ENCODE results near the gene TEDC2.
A peak's percentile ranks its signal among the peaks of the same experiment; 100 is the strongest.

Gene TEDC2

GRCh38 chr16:2499454-2499853 is 39.5 kb downstream of the TEDC2 start:
- TF ChIP-seq JUND (IDR thresholded peaks at IDR 0.05; ENCODE audit: low read depth): no peak
- DNase-seq (ENCODE audit: low read depth in 1 of 2, low spot score in 1 of 2): no peak
- in situ Hi-C loops (cut with HindIII; ENCODE audit: low pct_unique_long_range_greater_than_20kb, low sequenced_read_pairs): no loop called here

DNA sequence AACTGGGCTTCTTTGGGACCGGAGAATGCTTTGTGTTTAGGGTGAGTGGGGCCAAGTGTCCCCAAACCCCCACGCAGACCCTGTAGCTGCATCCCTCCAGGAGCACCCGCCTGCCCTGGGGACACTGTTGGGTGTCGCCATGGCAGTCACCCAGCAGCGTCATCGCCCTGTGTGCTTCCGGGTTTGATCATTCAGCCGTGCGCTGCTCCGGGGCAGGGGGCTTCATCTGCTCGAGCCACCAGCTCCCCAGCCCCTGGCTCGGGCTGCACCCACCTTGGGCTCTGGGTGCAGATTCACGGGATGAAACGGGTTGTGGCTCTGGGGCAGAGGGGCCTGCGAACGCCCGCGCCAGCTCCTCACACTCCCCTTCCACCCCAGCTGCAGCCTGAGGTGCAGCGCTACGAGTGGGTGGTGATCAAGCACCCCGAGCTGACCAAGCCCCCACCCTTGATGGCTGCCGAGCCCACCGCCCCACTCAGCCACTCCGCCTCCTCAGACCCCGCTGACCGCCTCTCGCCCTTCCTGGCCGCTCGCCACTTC is 40.1 kb downstream of the TEDC2 start:
- no peak for TF ChIP-seq JUND (IDR thresholded peaks at IDR 0.05; ENCODE audit: low read depth)
- DNase-seq (ENCODE audit: low read depth in 1 of 2, low spot score in 1 of 2): no peak
- in situ Hi-C loops (cut with HindIII; ENCODE audit: low pct_unique_long_range_greater_than_20kb, low sequenced_read_pairs): no loop called here

- DNase-seq (ENCODE audit: low read depth in 1 of 2, low spot score in 1 of 2): no peak
- in situ Hi-C loops (cut with HindIII; ENCODE audit: low pct_unique_long_range_greater_than_20kb, low sequenced_read_pairs): no loop called here
- TF ChIP-seq JUND (IDR thresholded peaks at IDR 0.05; ENCODE audit: low read depth): no peak
Observed at GRCh38 chr16:2500430-2500917, 40.6 kb downstream of the TEDC2 start.

GRCh38 chr16:2500918-2501750 is 41.2 kb downstream of the TEDC2 start:
- DNase-seq (ENCODE audit: low read depth in 1 of 2, low spot score in 1 of 2): peak; percentile 79 to 84
- in situ Hi-C loops (cut with HindIII; ENCODE audit: low pct_unique_long_range_greater_than_20kb, low sequenced_read_pairs): no loop called here
- no peak for TF ChIP-seq JUND (IDR thresholded peaks at IDR 0.05; ENCODE audit: low read depth)

GRCh38 chr16:2501946-2502895 is 42.3 kb downstream of the TEDC2 start:
- no peak for DNase-seq (ENCODE audit: low read depth in 1 of 2, low spot score in 1 of 2)
- no peak for TF ChIP-seq JUND (IDR thresholded peaks at IDR 0.05; ENCODE audit: low read depth)
- in situ Hi-C loops (cut with HindIII; ENCODE audit: low pct_unique_long_range_greater_than_20kb, low sequenced_read_pairs): no loop called here

GRCh38 chr16:2505695-2506094 is 45.8 kb downstream of the TEDC2 start:
- DNase-seq (ENCODE audit: low read depth in 1 of 2, low spot score in 1 of 2): no peak
- TF ChIP-seq JUND (IDR thresholded peaks at IDR 0.05; ENCODE audit: low read depth): no peak
- in situ Hi-C loops (cut with HindIII; ENCODE audit: low pct_unique_long_range_greater_than_20kb, low sequenced_read_pairs): no loop called here

GRCh38 chr16:2507052-2507659 is 47.2 kb downstream of the TEDC2 start:
- in situ Hi-C loops (cut with HindIII; ENCODE audit: low pct_unique_long_range_greater_than_20kb, low sequenced_read_pairs): no loop called here
- no peak for DNase-seq (ENCODE audit: low read depth in 1 of 2, low spot score in 1 of 2)
- no peak for TF ChIP-seq JUND (IDR thresholded peaks at IDR 0.05; ENCODE audit: low read depth)

DNA sequence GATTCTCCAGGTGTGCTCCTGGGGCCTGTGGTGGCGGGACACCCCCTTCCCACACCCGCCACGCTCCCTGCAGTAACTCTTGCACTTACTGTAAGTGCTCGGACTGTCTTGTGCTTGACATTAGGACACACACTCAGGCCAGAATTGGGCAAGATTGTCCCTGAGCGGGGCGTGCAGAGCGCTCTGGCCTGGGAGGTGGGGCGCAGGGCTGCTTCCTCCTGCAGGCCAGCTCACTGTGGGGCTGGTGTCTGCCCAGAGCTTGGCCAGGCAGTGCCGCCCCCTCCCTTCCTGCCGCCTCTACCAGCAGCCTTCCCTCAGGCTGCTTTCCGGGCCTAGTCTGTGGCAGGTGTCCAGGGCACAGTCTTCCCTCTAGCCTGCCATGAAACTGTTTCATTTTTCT is 47.8 kb downstream of the TEDC2 start:
- in situ Hi-C loops (cut with HindIII; ENCODE audit: low pct_unique_long_range_greater_than_20kb, low sequenced_read_pairs): no loop called here

GRCh38 chr16:2508722-2509400 is 49.0 kb downstream of the TEDC2 start:
- TF ChIP-seq JUND (IDR thresholded peaks at IDR 0.05; ENCODE audit: low read depth): no peak
- in situ Hi-C loops (cut with HindIII; ENCODE audit: low pct_unique_long_range_greater_than_20kb, low sequenced_read_pairs): no loop called here
- no peak for DNase-seq (ENCODE audit: low read depth in 1 of 2, low spot score in 1 of 2)

More for the DNA sequence above, 47.8 kb downstream of the TEDC2 start:
- no peak for DNase-seq (ENCODE audit: low read depth in 1 of 2, low spot score in 1 of 2)
- TF ChIP-seq JUND (IDR thresholded peaks at IDR 0.05; ENCODE audit: low read depth): no peak

DNA sequence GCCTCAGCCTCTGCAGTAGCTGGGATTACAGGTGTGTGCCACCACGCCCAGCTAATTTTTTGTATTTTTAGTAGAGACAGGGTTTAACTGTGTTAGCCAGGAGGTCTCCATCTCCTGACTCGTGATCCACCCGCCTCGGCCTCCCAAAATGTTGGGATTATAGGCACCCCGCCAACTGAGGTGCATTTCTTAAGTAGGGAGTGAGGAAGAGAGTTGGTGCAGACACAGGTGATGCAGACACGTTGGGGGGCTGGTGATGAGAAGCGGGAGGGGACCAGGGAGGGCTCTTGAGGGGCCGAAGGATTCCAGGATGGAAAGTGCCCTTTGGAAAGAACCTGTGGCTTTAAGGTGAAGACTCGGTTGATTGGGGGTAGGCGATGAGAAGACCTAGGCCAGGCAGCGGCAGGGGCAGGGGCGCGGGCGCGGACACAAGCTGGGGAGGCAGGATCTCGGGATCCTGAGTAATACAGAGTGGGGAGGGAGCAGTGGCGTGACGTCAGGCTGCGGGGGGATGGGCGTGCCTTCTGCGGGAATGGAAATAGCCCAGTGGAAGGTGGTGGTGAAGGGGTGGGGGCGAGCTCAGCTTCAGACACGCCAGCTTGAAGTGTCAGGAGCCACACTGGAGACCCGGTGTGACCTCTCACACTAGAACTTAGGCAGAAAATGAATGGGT is 51.4 kb downstream of the TEDC2 start:
- DNase-seq (ENCODE audit: low read depth in 1 of 2, low spot score in 1 of 2): no peak
- in situ Hi-C loops (cut with HindIII; ENCODE audit: low pct_unique_long_range_greater_than_20kb, low sequenced_read_pairs): no loop called here
- no peak for TF ChIP-seq JUND (IDR thresholded peaks at IDR 0.05; ENCODE audit: low read depth)

DNA sequence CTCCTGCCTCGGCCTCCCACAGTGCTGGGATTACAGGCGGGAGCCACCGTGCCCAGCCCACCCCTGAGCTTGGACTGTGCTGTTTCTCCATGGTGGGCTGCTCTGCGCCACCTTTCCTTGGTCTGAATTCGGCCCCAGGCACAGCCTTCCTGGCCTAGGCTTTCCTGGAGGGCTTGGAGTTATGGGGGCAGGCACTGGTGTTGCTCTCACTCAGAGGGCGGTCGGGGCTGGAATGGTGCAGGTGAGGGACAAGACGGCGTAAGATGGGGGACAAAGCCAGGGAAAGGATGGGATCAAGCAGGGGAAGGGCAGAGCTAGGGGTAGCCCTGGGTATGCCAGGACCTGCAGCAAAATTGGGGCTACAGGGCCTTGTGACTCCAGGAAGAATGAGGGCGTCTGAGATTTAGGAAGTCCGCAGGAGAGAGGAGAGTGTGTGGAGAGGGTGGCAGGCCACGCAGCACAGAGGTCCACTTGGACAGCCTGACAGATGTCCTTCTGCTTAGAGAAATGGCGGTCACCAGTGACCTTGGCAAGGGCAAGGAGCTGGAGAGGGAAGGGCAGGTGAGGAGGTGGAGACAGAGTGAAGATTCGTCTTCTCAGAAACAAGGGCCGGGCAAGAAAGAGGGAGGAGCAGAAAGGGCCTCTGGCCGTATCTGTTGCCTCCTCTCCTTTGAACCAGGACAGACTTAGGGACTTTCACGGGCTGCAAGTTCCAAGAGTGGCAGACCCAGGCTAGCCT is 52.3 kb downstream of the TEDC2 start:
- no peak for DNase-seq (ENCODE audit: low read depth in 1 of 2, low spot score in 1 of 2)
- in situ Hi-C loops (cut with HindIII; ENCODE audit: low pct_unique_long_range_greater_than_20kb, low sequenced_read_pairs): no loop called here
- TF ChIP-seq JUND (IDR thresholded peaks at IDR 0.05; ENCODE audit: low read depth): no peak

All from T47D (cell line).